SU-DHL-6 (cell line): ENCODE results near the gene CDKL4.

Experiments used
- CTCF ChIP-seq: fragments of 200-600 bp; sonication (generic); IDR thresholded peaks from one replicate; pipeline ENCODE4 v1.5.1; 2017; ENCODE audit warnings: antibody characterized with exemption, mild to moderate bottlenecking, low read length, moderate library complexity; ENCODE audit not compliant: insufficient read depth, poor library complexity, severe bottlenecking
- EZH2phosphoT487 ChIP-seq: fragments of 200-600 bp; sonication (generic), shearing (Covaris generic); conservative IDR thresholded peaks from 2 replicates; pipeline ENCODE4 v1.6.1; 2018; ENCODE audit warnings: mild to moderate bottlenecking, antibody characterized with exemption, low read length, moderate library complexity, mixed read lengths

- no peak for TF ChIP-seq CTCF
- no peak for TF ChIP-seq EZH2phosphoT487
Observed at GRCh38 chr2:39252888-39253518, 9.2 kb upstream of the CDKL4 start.
